Bronchial smooth muscle cell (primary cell): ENCODE results near the gene LRRC72. TPM values are rescaled to one million over a fixed set of nuclear protein-coding genes. Genes with fewer than 3 reads are reported as not detected.

ENCODE experiments used
- total RNA-seq: library from RNA; depleted of rRNA; stranded (reverse); fragments of >200 nt; gene quantifications from 2 replicates; pipeline ENCODE4 v1.2.1, GENCODE V29; 2014

Gene LRRC72
- not detected in 2 replicates for total RNA-seq

DNA sequence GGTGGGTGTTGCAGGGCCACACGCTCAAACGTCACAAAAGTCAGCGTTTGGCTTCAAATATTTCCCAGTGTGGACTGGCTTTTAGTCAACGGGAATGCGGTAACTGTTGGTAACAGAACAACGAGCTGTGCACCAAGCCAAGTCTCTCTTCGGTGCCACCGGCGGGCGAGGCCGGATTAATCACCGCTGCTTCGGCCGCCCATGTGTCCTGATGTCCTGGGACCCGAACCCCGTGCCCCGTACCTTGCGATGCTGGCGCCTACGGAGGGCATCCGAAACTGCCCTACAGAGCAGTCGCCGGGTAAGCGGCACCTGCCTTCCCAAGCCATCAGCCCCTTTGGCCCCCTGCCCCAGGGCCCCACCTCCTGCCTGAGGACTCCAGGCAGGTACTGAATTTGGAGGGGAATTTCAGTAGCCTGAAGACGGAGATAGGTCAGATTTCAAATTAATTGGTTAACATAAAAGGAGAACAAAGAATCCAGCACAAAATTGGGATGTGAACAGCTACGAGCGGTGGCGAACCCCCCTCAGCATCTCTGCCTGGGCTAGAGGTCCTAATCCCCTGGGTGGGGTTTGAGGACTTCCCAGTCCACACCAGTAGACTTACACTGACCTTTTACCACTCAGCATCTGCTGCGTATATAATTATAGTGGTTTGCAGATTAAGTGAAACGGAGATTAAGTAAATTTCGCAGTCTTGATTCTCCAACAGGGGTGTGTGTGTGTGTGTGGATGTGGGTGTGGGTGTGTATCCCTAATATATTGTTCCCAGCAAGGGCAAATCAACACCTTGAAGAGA lies at the start of gene LRRC72:
LRRC72 (plus strand) TSS at position 84 of the 799 bp plus-strand sequence; CDS start at position 212, 128 bp downstream.

Other genes with a start within 250 kb of the LRRC72 start
- gene CRPPA, start 105.3 kb upstream of the LRRC72 start, total RNA-seq: 0.60 and 0.95 TPM in 2 replicates
- 0.16 TPM in 1 of 2 replicates, not detected in the other for gene SOSTDC1, start 61.1 kb upstream of the LRRC72 start, total RNA-seq
- 32.2 and 33.2 TPM in 2 replicates for gene ANKMY2, start 118.9 kb downstream of the LRRC72 start, total RNA-seq
- gene BZW2, start 119.4 kb downstream of the LRRC72 start, total RNA-seq: 42.0 and 50.0 TPM in 2 replicates
- 1.8 and 4.1 TPM in 2 replicates for gene TSPAN13, start 226.9 kb downstream of the LRRC72 start, total RNA-seq